ENCODE results near the gene ETHE1.

The ETHE1 gene

GRCh38 chr19:43504426-43505185 is 22.4 kb downstream of the ETHE1 start, which contains the start of gene PHLDB3:
TSS of gene PHLDB3 (minus strand) at chr19:43504746. CDS start at chr19:43504118, 628 bp downstream.
- Histone ChIP-seq H3K4me3 (ENCODE audit: low read depth, low read length) (peak within 1 kb of the TSS; percentile 90), H3K27ac (ENCODE audit: low read depth, low read length) (peak within 1 kb of the TSS; percentile 22; the same call in 1 of the 2 replicates), H3K36me3 (ENCODE audit: insufficient read depth, low read length) (no peaks in the 10 kb centered on the region), H3K4me1 (ENCODE audit: control insufficient read depth, insufficient read depth, low read length, unreplicated experiment) (peaks cover 9% of the 10 kb centered on the region), H3K27me3 (ENCODE audit: insufficient read depth, low read length) (no peaks in the 10 kb centered on the region), H2AFZ (ENCODE audit: low read length, unreplicated experiment) (peak within 1 kb of the TSS; percentile 81), H3K79me2 (ENCODE audit: control insufficient read depth, insufficient read depth, low read length, unreplicated experiment) (no peaks in the 10 kb centered on the region)

GRCh38 chr19:43503501-43504425 is 23.2 kb downstream of the ETHE1 start:
- H3K79me2 ChIP-seq (ENCODE audit: control insufficient read depth, insufficient read depth, low read length, unreplicated experiment) = no peaks in the 10 kb centered on the region
- peaks cover 9% of the 10 kb centered on the region for H3K4me1 ChIP-seq (ENCODE audit: control insufficient read depth, insufficient read depth, low read length, unreplicated experiment)
- H2AFZ ChIP-seq (ENCODE audit: low read length, unreplicated experiment) = peak overlapping the region; percentile 81
- H3K27me3 ChIP-seq (ENCODE audit: insufficient read depth, low read length) = no peaks in the 10 kb centered on the region
- H3K36me3 ChIP-seq (ENCODE audit: insufficient read depth, low read length) = no peaks in the 10 kb centered on the region
- peak overlapping the region; percentile 90 for H3K4me3 ChIP-seq (ENCODE audit: low read depth, low read length)
- H3K27ac ChIP-seq (ENCODE audit: low read depth, low read length) = peak overlapping the region; percentile 22; the same call in 1 of the 2 replicates

GRCh38 chr19:43502419-43502976 is 24.5 kb downstream of the ETHE1 start:
- H3K4me3 ChIP-seq (ENCODE audit: low read depth, low read length) = no peak overlapping the region
- no peak overlapping the region for H3K27ac ChIP-seq (ENCODE audit: low read depth, low read length)
- no peak overlapping the region for H2AFZ ChIP-seq (ENCODE audit: low read length, unreplicated experiment)
- H3K4me1 ChIP-seq (ENCODE audit: control insufficient read depth, insufficient read depth, low read length, unreplicated experiment) = peaks cover 9% of the 10 kb centered on the region
- no peaks in the 10 kb centered on the region for H3K27me3 ChIP-seq (ENCODE audit: insufficient read depth, low read length)
- no peaks in the 10 kb centered on the region for H3K36me3 ChIP-seq (ENCODE audit: insufficient read depth, low read length)
- no peaks in the 10 kb centered on the region for H3K79me2 ChIP-seq (ENCODE audit: control insufficient read depth, insufficient read depth, low read length, unreplicated experiment)

DNA sequence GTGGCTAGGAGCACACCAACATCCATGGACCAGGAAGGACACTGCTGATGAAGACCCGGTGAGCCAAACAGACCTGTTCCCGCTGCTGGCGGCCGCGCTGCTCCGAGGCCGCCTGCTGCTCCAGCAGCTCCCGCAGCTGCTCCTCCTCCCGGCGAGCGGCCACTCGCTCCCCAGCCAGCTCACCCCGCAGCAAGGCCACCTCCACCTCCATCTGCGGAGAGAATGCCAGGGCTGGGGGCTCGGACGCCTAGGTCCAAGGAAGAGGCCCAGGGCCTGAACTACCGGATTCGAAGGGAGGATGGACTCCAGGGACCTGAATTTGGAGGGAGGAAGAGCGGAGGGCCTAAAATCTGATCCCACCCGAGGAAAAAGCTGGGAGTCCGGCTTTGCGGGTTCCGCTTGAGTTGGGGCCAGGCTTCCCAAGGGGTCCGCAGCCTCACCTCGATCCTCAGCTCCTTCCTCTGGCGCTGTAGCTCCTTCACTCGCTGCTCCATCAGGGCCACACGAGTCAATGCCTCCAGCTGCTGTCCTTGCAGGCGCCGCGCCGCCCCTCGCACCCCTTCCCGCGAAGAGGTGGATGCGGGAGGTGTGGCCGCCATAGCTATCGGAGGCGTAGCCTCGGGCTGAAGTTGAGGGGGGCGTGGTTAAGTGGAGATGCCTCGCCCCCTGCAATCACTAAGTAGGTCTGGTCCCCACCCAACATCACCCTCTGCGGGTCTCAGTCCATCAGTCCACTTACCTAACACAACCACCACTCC is 25.2 kb downstream of the ETHE1 start:
- Histone ChIP-seq H3K36me3 (ENCODE audit: insufficient read depth, low read length) (no peaks in the 10 kb centered on the region), H3K27ac (ENCODE audit: low read depth, low read length) (no peak overlapping the region), H2AFZ (ENCODE audit: low read length, unreplicated experiment) (no peak overlapping the region), H3K4me1 (ENCODE audit: control insufficient read depth, insufficient read depth, low read length, unreplicated experiment) (peaks cover 9% of the 10 kb centered on the region), H3K27me3 (ENCODE audit: insufficient read depth, low read length) (no peaks in the 10 kb centered on the region), H3K79me2 (ENCODE audit: control insufficient read depth, insufficient read depth, low read length, unreplicated experiment) (no peaks in the 10 kb centered on the region), H3K4me3 (ENCODE audit: low read depth, low read length) (no peak overlapping the region)

GRCh38 chr19:43499042-43499441 is 28.0 kb downstream of the ETHE1 start:
- no peak overlapping the region for H3K27ac ChIP-seq (ENCODE audit: low read depth, low read length)
- no peak overlapping the region for H2AFZ ChIP-seq (ENCODE audit: low read length, unreplicated experiment)
- no peaks in the 10 kb centered on the region for H3K79me2 ChIP-seq (ENCODE audit: control insufficient read depth, insufficient read depth, low read length, unreplicated experiment)
- no peaks in the 10 kb centered on the region for H3K36me3 ChIP-seq (ENCODE audit: insufficient read depth, low read length)
- peaks cover 4% of the 10 kb centered on the region for H3K4me1 ChIP-seq (ENCODE audit: control insufficient read depth, insufficient read depth, low read length, unreplicated experiment)
- H3K27me3 ChIP-seq (ENCODE audit: insufficient read depth, low read length) = no peaks in the 10 kb centered on the region
- no peak overlapping the region for H3K4me3 ChIP-seq (ENCODE audit: low read depth, low read length)

GRCh38 chr19:43498233-43498842 is 28.7 kb downstream of the ETHE1 start:
- no peak overlapping the region for H2AFZ ChIP-seq (ENCODE audit: low read length, unreplicated experiment)
- H3K36me3 ChIP-seq (ENCODE audit: insufficient read depth, low read length) = no peaks in the 10 kb centered on the region
- H3K4me3 ChIP-seq (ENCODE audit: low read depth, low read length) = no peak overlapping the region
- H3K27me3 ChIP-seq (ENCODE audit: insufficient read depth, low read length) = no peaks in the 10 kb centered on the region
- no peak overlapping the region for H3K27ac ChIP-seq (ENCODE audit: low read depth, low read length)
- H3K79me2 ChIP-seq (ENCODE audit: control insufficient read depth, insufficient read depth, low read length, unreplicated experiment) = no peaks in the 10 kb centered on the region
- peaks cover 4% of the 10 kb centered on the region for H3K4me1 ChIP-seq (ENCODE audit: control insufficient read depth, insufficient read depth, low read length, unreplicated experiment)

GRCh38 chr19:43496960-43497359 is 30.0 kb downstream of the ETHE1 start:
- no peaks in the 10 kb centered on the region for H3K4me1 ChIP-seq (ENCODE audit: control insufficient read depth, insufficient read depth, low read length, unreplicated experiment)
- H2AFZ ChIP-seq (ENCODE audit: low read length, unreplicated experiment) = no peak overlapping the region
- no peaks in the 10 kb centered on the region for H3K79me2 ChIP-seq (ENCODE audit: control insufficient read depth, insufficient read depth, low read length, unreplicated experiment)
- H3K27me3 ChIP-seq (ENCODE audit: insufficient read depth, low read length) = no peaks in the 10 kb centered on the region
- no peak overlapping the region for H3K4me3 ChIP-seq (ENCODE audit: low read depth, low read length)
- H3K36me3 ChIP-seq (ENCODE audit: insufficient read depth, low read length) = no peaks in the 10 kb centered on the region
- no peak overlapping the region for H3K27ac ChIP-seq (ENCODE audit: low read depth, low read length)

DNA sequence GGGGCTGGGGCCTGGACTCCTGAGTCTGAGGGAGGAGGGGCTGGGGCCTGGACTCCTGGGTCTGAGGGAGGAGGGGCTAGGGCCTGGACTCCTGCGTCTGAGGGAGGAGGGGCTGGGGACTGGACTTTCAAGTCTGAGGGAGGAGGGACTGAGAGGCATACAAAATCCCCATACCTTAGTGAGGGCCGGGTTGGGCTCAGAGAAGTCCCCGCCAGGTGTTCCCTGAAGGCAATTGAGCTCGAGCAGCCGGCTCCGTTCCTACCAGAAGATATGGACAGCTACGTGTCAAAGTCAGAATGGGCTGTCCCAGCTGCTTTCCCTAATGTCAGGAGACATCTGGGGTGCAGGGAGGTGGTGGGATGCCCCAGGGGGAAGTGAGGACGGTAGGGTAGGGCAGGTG is 31.9 kb downstream of the ETHE1 start:
- no peaks in the 10 kb centered on the region for H3K4me1 ChIP-seq (ENCODE audit: control insufficient read depth, insufficient read depth, low read length, unreplicated experiment)
- H3K27me3 ChIP-seq (ENCODE audit: insufficient read depth, low read length) = no peaks in the 10 kb centered on the region
- H3K27ac ChIP-seq (ENCODE audit: low read depth, low read length) = no peak overlapping the region
- no peaks in the 10 kb centered on the region for H3K36me3 ChIP-seq (ENCODE audit: insufficient read depth, low read length)
- no peak overlapping the region for H2AFZ ChIP-seq (ENCODE audit: low read length, unreplicated experiment)
- H3K79me2 ChIP-seq (ENCODE audit: control insufficient read depth, insufficient read depth, low read length, unreplicated experiment) = no peaks in the 10 kb centered on the region
- no peak overlapping the region for H3K4me3 ChIP-seq (ENCODE audit: low read depth, low read length)

- Histone ChIP-seq H3K27ac (ENCODE audit: low read depth, low read length) (no peak overlapping the region), H3K27me3 (ENCODE audit: insufficient read depth, low read length) (no peaks in the 10 kb centered on the region), H3K4me3 (ENCODE audit: low read depth, low read length) (no peak overlapping the region), H2AFZ (ENCODE audit: low read length, unreplicated experiment) (no peak overlapping the region), H3K36me3 (ENCODE audit: insufficient read depth, low read length) (no peaks in the 10 kb centered on the region), H3K79me2 (ENCODE audit: control insufficient read depth, insufficient read depth, low read length, unreplicated experiment) (no peaks in the 10 kb centered on the region), H3K4me1 (ENCODE audit: control insufficient read depth, insufficient read depth, low read length, unreplicated experiment) (no peaks in the 10 kb centered on the region)
Observed at GRCh38 chr19:43490759-43491158, 36.2 kb downstream of the ETHE1 start.

Data from ACC112 (cell line).